Measurements from ENCODE around the gene ZNF396. TPM values are rescaled to one million over a fixed set of nuclear protein-coding genes. Genes with fewer than 3 reads are reported as not detected.

The ZNF396 gene
- polyA plus RNA-seq, 3 donors, result 1.0 to 1.9 (median 1.1) TPM

DNA sequence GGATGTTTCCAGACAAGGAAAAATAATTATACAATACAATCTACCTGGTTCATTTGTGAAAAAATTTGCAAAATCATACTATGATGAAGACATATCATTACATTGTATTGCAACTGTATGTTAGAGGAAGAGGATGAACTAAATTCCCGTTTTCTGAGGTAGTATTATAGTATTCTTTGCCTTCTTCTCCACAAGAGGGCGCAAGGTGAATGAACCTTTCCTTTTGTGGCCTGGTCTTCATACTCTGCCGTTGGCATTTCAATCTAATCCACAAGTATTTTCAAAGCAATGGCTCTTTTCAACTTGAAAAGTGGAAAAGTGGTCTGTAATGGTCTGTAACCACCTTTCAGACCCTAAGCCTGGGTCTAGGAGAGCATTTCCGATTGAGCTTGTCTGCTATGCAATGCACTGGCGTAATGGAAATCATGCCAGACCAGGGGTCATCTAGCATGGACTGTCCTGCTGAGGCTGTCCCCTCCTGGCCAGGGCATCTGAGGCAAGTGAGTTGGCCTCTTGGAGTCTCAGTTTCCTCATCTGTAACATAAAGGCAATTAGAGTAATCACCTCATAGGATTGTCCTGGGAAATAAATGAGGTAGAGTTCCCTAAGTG is 30.8 kb upstream of the ZNF396 start:
- no peak overlapping the region for H3K9ac ChIP-seq (ENCODE audit: insufficient read depth, low read length, poor library complexity, severe bottlenecking)
- peak overlapping the region; percentile 38 for H2AFZ ChIP-seq (ENCODE audit: insufficient read depth, low read depth, low read length, poor library complexity, severe bottlenecking)
- no peaks in the 10 kb centered on the region for H3K9me3 ChIP-seq (replicated peaks in 1 of 2; ENCODE audit: control insufficient read depth in 1 of 2, insufficient read depth in 1 of 2, low read length in 2 of 2)
- no peak overlapping the region for H3K27ac ChIP-seq (ENCODE audit: low read depth in 1 of 2, low read length in 2 of 2)
- intact Hi-C loops (cut with micrococcal nuclease), result loop anchor here in 1 of 2 donors (5.0 kb wide), 1 partner anchor 89 kb away; the partner anchor contains the start of gene INO80C
- H3K4me3 ChIP-seq (replicated peaks in 1 of 3; ENCODE audit: low read depth in 2 of 3, low read length in 3 of 3), result no peak overlapping the region
- H3K4me3 Mint-ChIP-seq, result no peak overlapping the region
- 100% methylated on average over 1 of the region's 5 CpGs for WGBS (ENCODE audit: insufficient coverage)
- H4K20me1 ChIP-seq (ENCODE audit: insufficient read depth, low read length), result no peaks in the 10 kb centered on the region
- H3K36me3 Mint-ChIP-seq, result no peaks in the 10 kb centered on the region
- peak; percentile 85 for TF ChIP-seq CTCF (IDR thresholded peaks at IDR 0.05)
- peaks cover 30% of the 10 kb centered on the region for H3K4me1 Mint-ChIP-seq
- H3K9me3 Mint-ChIP-seq, result no peaks in the 10 kb centered on the region
- no peak overlapping the region for H3K27ac Mint-ChIP-seq
- H3K27me3 Mint-ChIP-seq (ENCODE audit: low read depth in 3 of 3), result peaks cover 2 to 9% (median 3%) of the 10 kb centered on the region in 3 donors
- no peaks in the 10 kb centered on the region for H3K27me3 ChIP-seq (ENCODE audit: control insufficient read depth in 2 of 2, insufficient read depth in 2 of 2, low read length in 2 of 2)
- H3K36me3 ChIP-seq (replicated peaks in 1 of 2; ENCODE audit: control insufficient read depth in 1 of 2, insufficient read depth in 2 of 2, low read length in 2 of 2), result no peaks in the 10 kb centered on the region
- H3K4me2 ChIP-seq (replicated peaks; ENCODE audit: extremely low read depth, low read length, poor library complexity, severe bottlenecking), result no peak overlapping the region
- peaks cover 20 to 34% of the 10 kb centered on the region in 2 donors for H3K4me1 ChIP-seq (ENCODE audit: control insufficient read depth in 1 of 2, insufficient read depth in 2 of 2, low read length in 2 of 2)
- DNase-seq, result peak; percentile 61 to 81 (median 72)
- H3K79me2 ChIP-seq (ENCODE audit: insufficient read depth, low read length), result no peaks in the 10 kb centered on the region

DNA sequence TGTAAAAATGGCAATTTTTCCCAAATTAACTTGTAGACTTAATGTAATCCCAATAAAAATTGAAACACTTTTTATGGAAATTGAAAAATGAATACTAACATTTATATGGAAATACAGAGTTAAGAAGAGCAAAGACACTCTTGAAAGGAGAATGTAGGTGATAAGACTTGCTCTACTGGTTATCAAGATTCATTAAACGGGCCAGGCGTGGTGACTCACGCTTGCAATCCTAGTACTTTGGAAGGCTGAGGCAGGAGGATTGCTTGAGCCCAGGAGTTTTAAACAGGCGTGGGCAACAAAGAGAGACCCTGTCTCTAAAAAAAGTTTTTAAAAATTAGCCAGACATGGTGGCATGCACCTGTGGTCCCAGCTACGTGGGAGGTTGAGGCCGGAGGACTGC is 29.5 kb upstream of the ZNF396 start:
- Histone ChIP-seq H3K27me3 (ENCODE audit: control insufficient read depth in 2 of 2, insufficient read depth in 2 of 2, low read length in 2 of 2) (no peaks in the 10 kb centered on the region), H3K4me3 (replicated peaks in 1 of 3; ENCODE audit: low read depth in 2 of 3, low read length in 3 of 3) (no peak overlapping the region), H3K4me2 (replicated peaks; ENCODE audit: extremely low read depth, low read length, poor library complexity, severe bottlenecking) (no peak overlapping the region), H3K27ac (ENCODE audit: low read depth in 1 of 2, low read length in 2 of 2) (no peak overlapping the region), H3K36me3 (replicated peaks in 1 of 2; ENCODE audit: control insufficient read depth in 1 of 2, insufficient read depth in 2 of 2, low read length in 2 of 2) (no peaks in the 10 kb centered on the region), H2AFZ (ENCODE audit: insufficient read depth, low read depth, low read length, poor library complexity, severe bottlenecking) (no peak overlapping the region), H4K20me1 (ENCODE audit: insufficient read depth, low read length) (no peaks in the 10 kb centered on the region), H3K9ac (ENCODE audit: insufficient read depth, low read length, poor library complexity, severe bottlenecking) (no peak overlapping the region), H3K9me3 (replicated peaks in 1 of 2; ENCODE audit: control insufficient read depth in 1 of 2, insufficient read depth in 1 of 2, low read length in 2 of 2) (no peaks in the 10 kb centered on the region), H3K79me2 (ENCODE audit: insufficient read depth, low read length) (no peaks in the 10 kb centered on the region), H3K4me1 (ENCODE audit: control insufficient read depth in 1 of 2, insufficient read depth in 2 of 2, low read length in 2 of 2) (peaks cover 13 to 25% of the 10 kb centered on the region in 2 donors)
- TF ChIP-seq CTCF (IDR thresholded peaks at IDR 0.05), result no peak
- Mint-ChIP-seq H3K4me1 (peaks cover 21% of the 10 kb centered on the region), H3K27me3 (ENCODE audit: low read depth in 3 of 3) (peaks cover 2 to 9% (median 2%) of the 10 kb centered on the region in 3 donors), H3K4me3 (no peak overlapping the region), H3K9me3 (no peaks in the 10 kb centered on the region), H3K27ac (no peak overlapping the region), H3K36me3 (no peaks in the 10 kb centered on the region)
- DNase-seq, result no peak
- intact Hi-C loops (cut with micrococcal nuclease), result loop anchor here in 1 of 2 donors (5.0 kb wide), 1 partner anchor 91 kb away; the partner anchor contains the start of gene INO80C
- WGBS (ENCODE audit: insufficient coverage), result 100% methylated on average over 6 of the region's 6 CpGs

Data from CD14-positive monocyte (primary cell).